GM19395 (cell line): ENCODE data around the gene HSPBAP1.

Source experiments
- ATAC-seq: cut with Tn5 transposase; IDR thresholded peaks from one replicate; pipeline ENCODE4 v1.9.1; 2021; ENCODE audit warnings: mild to moderate bottlenecking, moderate library complexity; ENCODE audit not compliant: unreplicated experiment

HSPBAP1 gene

DNA sequence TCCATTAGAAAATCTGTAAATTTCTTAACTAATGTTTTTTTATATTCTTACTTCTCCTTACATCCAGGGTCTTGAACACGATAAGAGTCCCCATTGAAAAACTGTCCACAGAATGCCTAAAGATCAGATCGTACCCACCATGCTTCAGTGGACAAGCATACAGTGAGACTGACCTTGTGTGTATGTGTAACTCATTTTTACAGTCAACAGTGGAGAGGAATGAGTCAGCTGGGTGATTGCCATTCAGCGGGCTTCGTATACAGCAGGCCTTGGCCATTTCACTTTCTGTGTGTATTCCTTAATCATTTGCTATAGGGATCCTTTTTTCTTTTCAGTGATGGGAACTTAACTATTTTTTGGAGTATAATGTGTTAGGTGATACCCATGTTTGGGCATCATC lies 102.4 kb downstream of the HSPBAP1 start:
- peak; percentile 81 for ATAC-seq

DNA sequence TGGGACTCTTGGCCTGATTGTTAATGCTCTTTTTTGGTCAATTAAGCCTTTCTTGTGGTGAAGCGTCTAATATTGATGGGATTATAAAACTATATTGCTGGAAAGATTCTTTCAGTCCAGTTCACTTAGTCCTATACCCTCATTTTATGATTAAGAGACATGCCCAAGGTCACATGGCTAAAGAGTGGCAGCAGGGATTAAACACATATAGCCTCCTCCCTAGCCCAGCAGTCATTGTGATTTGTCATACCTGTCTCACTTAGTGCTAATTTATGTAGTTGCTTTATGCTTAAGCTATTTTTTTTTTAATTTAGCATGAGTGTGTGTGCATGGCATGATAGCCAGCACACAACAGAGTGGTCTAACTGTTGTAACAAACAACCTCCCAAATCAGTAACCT lies 103.5 kb downstream of the HSPBAP1 start:
- ATAC-seq: no peak
